ENCODE results near the gene PLXNA2. TPM values are rescaled to one million over a fixed set of nuclear protein-coding genes. Genes with fewer than 3 reads are reported as not detected.

The PLXNA2 gene
- total and polyA plus RNA-seq, 2 of the 13 experiments (the other 11 are each of a cell fraction or from before 2014, with no cell fraction given), result 1.1 to 2.1 TPM

DNA sequence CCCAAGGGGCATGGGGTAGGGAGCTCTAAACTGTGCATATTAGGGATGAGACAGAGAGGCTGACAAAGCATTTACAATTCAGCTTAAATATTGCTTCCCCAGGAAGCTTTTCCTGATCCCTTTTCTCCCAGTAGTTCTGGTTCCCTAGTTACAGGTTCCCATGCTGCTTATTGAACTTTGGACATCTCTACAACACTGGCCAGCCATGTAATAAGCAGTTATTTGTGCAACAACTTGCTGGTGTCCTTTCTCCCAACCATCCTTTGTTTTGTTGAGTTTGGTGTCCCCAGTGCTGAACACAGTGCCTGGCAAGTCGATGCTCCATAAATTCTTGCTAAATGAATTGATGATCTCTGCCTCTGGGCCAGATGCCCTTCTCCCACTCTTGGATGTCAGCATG lies 80.6 kb downstream of the PLXNA2 start:
- H3K27me3 ChIP-seq (ENCODE audit: control insufficient read depth in 1 of 2, insufficient read depth in 2 of 2, low read length in 2 of 2), result no peaks in the 10 kb centered on the region
- in situ Hi-C loops (cut with HindIII; ENCODE audit: extremely low pct_ligation_motif_present, low pct_unique_long_range_greater_than_20kb), result no loop called here
- H3K9ac ChIP-seq (ENCODE audit: insufficient read depth, low read depth, low read length), result peak overlapping the region; percentile 18; the same call in 1 of the 2 replicates
- ChIA-PET CTCF (ENCODE audit: low intra/inter-chr PET ratio, low total read pairs) (no interaction called here), POLR2A (interaction anchor here (0.6 to 2.2 kb wide), 6 partner anchors 9 to 81 kb away, joined by 3 to 6 read pairs (median 4); partner anchors contain the start of gene PLXNA2)
- H3K79me2 ChIP-seq (ENCODE audit: insufficient read depth, low read length), result no peaks in the 10 kb centered on the region
- WGBS (ENCODE audit: low lambda C conversion rate), result 7% methylated on average over 1 of the region's 1 CpG
- H4K20me1 ChIP-seq (ENCODE audit: insufficient read depth, low read length), result no peaks in the 10 kb centered on the region
- no TSS peak for BruUV-seq (replicated peaks)
- peak; percentile 80 for DNase-seq (ENCODE audit: low spot score)
- H3K36me3 ChIP-seq (replicated peaks in 1 of 2; ENCODE audit: control insufficient read depth in 1 of 2, insufficient read depth in 2 of 2, low read length in 2 of 2), result no peaks in the 10 kb centered on the region
- H3K9me3 ChIP-seq (ENCODE audit: low read length), result no peaks in the 10 kb centered on the region
- ATAC-seq, result peak; percentile 70
- H3K4me3 ChIP-seq (replicated peaks in 1 of 3; ENCODE audit: insufficient read depth in 1 of 3, low read depth in 2 of 3, low read length in 3 of 3), result no peak overlapping the region
- intact Hi-C loops (cut with micrococcal nuclease; ENCODE audit: unreplicated experiment), result no loop called here
- peak; percentile 92 for FAIRE-seq
- H3K27ac ChIP-seq (ENCODE audit: extremely low read length, insufficient read depth, low read length), result peak overlapping the region; percentile 61
- H2AFZ ChIP-seq (ENCODE audit: low read length), result no peak overlapping the region
- peaks cover 89% of the 10 kb centered on the region for H3K4me1 ChIP-seq (ENCODE audit: insufficient read depth, low read length)
- peak overlapping the region; percentile 55 for H3K4me2 ChIP-seq (ENCODE audit: low read depth, low read length)
- TF ChIP-seq PCBP1 (IDR thresholded peaks at IDR 0.05; ENCODE audit: borderline replicate concordance, low read depth, low read length), result no peak
- TF ChIP-seq KLF9 (CRISPR knock-in tag; IDR thresholded peaks at IDR 0.05; ENCODE audit: low read depth), result no peak
- TF ChIP-seq, protein P1, sequence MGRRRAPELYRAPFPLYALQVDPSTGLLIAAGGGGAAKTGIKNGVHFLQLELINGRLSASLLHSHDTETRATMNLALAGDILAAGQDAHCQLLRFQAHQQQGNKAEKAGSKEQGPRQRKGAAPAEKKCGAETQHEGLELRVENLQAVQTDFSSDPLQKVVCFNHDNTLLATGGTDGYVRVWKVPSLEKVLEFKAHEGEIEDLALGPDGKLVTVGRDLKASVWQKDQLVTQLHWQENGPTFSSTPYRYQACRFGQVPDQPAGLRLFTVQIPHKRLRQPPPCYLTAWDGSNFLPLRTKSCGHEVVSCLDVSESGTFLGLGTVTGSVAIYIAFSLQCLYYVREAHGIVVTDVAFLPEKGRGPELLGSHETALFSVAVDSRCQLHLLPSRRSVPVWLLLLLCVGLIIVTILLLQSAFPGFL (CRISPR knock-in tag; IDR thresholded peaks at IDR 0.05), result no peak
- TF ChIP-seq SNAI1 (CRISPR knock-in tag; IDR thresholded peaks at IDR 0.05; ENCODE audit: borderline replicate concordance), result no peak
- peak; percentile 63 for TF ChIP-seq SOX5 (CRISPR knock-in tag; IDR thresholded peaks at IDR 0.05; ENCODE audit: borderline replicate concordance)
- TF ChIP-seq ZNF160 (CRISPR knock-in tag; IDR thresholded peaks at IDR 0.05), result no peak
- TF ChIP-seq ZNF570 (CRISPR knock-in tag; IDR thresholded peaks at IDR 0.05; ENCODE audit: borderline replicate concordance), result no peak
- no peak for TF ChIP-seq NR2F6 (IDR thresholded peaks at IDR 0.05)
- peak; percentile 37; the same call in 1 of the 2 replicates for TF ChIP-seq NR2F6 (CRISPR knock-in tag; IDR thresholded peaks at IDR 0.05)
- TF ChIP-seq ZNF180 (CRISPR knock-in tag; IDR thresholded peaks at IDR 0.05; ENCODE audit: borderline replicate concordance, low read depth), result no peak
- TF ChIP-seq SMAD3 (CRISPR knock-in tag; IDR thresholded peaks at IDR 0.05), result no peak
- TF ChIP-seq, protein P2, sequence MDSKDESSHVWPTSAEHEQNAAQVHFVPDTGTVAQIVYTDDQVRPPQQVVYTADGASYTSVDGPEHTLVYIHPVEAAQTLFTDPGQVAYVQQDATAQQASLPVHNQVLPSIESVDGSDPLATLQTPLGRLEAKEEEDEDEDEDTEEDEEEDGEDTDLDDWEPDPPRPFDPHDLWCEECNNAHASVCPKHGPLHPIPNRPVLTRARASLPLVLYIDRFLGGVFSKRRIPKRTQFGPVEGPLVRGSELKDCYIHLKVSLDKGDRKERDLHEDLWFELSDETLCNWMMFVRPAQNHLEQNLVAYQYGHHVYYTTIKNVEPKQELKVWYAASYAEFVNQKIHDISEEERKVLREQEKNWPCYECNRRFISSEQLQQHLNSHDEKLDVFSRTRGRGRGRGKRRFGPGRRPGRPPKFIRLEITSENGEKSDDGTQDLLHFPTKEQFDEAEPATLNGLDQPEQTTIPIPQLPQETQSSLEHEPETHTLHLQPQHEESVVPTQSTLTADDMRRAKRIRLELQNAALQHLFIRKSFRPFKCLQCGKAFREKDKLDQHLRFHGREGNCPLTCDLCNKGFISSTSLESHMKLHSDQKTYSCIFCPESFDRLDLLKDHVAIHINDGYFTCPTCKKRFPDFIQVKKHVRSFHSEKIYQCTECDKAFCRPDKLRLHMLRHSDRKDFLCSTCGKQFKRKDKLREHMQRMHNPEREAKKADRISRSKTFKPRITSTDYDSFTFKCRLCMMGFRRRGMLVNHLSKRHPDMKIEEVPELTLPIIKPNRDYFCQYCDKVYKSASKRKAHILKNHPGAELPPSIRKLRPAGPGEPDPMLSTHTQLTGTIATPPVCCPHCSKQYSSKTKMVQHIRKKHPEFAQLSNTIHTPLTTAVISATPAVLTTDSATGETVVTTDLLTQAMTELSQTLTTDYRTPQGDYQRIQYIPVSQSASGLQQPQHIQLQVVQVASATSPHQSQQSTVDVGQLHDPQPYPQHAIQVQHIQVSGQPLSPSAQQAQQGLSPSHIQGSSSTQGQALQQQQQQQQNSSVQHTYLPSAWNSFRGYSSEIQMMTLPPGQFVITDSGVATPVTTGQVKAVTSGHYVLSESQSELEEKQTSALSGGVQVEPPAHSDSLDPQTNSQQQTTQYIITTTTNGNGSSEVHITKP (CRISPR knock-in tag; IDR thresholded peaks at IDR 0.05; ENCODE audit: low read depth), result no peak
- TF ChIP-seq, protein P3, sequence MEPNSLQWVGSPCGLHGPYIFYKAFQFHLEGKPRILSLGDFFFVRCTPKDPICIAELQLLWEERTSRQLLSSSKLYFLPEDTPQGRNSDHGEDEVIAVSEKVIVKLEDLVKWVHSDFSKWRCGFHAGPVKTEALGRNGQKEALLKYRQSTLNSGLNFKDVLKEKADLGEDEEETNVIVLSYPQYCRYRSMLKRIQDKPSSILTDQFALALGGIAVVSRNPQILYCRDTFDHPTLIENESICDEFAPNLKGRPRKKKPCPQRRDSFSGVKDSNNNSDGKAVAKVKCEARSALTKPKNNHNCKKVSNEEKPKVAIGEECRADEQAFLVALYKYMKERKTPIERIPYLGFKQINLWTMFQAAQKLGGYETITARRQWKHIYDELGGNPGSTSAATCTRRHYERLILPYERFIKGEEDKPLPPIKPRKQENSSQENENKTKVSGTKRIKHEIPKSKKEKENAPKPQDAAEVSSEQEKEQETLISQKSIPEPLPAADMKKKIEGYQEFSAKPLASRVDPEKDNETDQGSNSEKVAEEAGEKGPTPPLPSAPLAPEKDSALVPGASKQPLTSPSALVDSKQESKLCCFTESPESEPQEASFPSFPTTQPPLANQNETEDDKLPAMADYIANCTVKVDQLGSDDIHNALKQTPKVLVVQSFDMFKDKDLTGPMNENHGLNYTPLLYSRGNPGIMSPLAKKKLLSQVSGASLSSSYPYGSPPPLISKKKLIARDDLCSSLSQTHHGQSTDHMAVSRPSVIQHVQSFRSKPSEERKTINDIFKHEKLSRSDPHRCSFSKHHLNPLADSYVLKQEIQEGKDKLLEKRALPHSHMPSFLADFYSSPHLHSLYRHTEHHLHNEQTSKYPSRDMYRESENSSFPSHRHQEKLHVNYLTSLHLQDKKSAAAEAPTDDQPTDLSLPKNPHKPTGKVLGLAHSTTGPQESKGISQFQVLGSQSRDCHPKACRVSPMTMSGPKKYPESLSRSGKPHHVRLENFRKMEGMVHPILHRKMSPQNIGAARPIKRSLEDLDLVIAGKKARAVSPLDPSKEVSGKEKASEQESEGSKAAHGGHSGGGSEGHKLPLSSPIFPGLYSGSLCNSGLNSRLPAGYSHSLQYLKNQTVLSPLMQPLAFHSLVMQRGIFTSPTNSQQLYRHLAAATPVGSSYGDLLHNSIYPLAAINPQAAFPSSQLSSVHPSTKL (CRISPR knock-in tag; IDR thresholded peaks at IDR 0.05), result peak; percentile 68
- TF ChIP-seq ZNF263 (CRISPR knock-in tag; IDR thresholded peaks at IDR 0.05), result 0 out of 2 replicates have a peak, but pooled peaks have one; percentile 24

Data from HepG2 (cell line).